SK-N-MC (cell line): ENCODE results near the gene INF2.

Experiments used
- DNase-seq: peaks from one replicate; pipeline ENCODE4 v3.0.0-alpha.2; 2011; ENCODE audit warnings: low read depth, low spot score
- H3K27ac ChIP-seq: fragments of 200-600 bp; sonication (generic); 2 replicates; pipeline ENCODE4 v1.5.1; 2016; ENCODE audit warnings: mixed run types
- H3K36me3 ChIP-seq: fragments of 200-600 bp; sonication (generic); 2 replicates; pipeline ENCODE4 v1.6.1; 2017; ENCODE audit warnings: antibody characterized with exemption, low read length, mixed read lengths; ENCODE audit not compliant: insufficient read depth
- H3K4me3 ChIP-seq: fragments of 200-600 bp; sonication (generic); 2 replicates; pipeline ENCODE4 v1.5.1; 2016
- H3K9ac ChIP-seq: fragments of 200-600 bp; sonication (generic); 2 replicates; pipeline ENCODE4 v1.8.0; 2017; ENCODE audit warnings: mixed run types, mixed read lengths; ENCODE audit not compliant: insufficient read length
- H3K9me3 ChIP-seq: fragments of 200-600 bp; sonication (generic); 2 replicates; pipeline ENCODE4 v1.6.1; 2017; ENCODE audit warnings: low read depth, mild to moderate bottlenecking, antibody characterized with exemption, low read length, moderate library complexity, mixed read lengths
- EZH2 ChIP-seq: fragments of 200-600 bp; sonication (generic); IDR thresholded peaks from one replicate; pipeline ENCODE4 v1.6.1; 2017; ENCODE audit warnings: antibody characterized with exemption
- FOXP2 ChIP-seq: optimal IDR thresholded peaks from 2 replicates; pipeline ENCODE3; 2011; ENCODE audit warnings: mild to moderate bottlenecking, moderate library complexity; ENCODE audit not compliant: insufficient read depth; ENCODE audit errors: extremely low read length, control extremely low read depth
- POLR2AphosphoS5 ChIP-seq: IDR thresholded peaks from 2 replicates; pipeline ENCODE4 v1.6.1; 2012; ENCODE audit warnings: mild to moderate bottlenecking, low read depth, low read length, borderline replicate concordance

Gene INF2

DNA sequence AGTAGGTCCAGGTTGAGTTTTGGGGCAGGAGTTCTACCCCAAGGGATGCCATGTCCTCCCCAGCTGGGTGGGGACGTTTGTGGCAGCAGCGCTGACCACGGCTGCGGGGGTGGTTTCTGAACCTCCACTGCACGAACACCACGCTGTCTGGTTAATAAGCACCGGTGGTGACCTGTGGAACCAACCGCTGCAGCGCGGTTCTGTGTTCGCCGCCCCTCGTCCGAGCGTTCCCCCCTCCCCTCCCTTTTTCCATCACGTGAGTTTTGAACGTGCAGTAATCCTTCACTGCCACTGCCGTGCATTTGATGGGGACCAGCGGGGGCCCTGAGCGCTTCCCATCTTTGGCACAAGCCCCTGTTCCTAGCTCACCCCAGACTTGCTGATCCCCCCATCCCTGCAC, 28.2 kb downstream of the INF2 start:
- Histone ChIP-seq H3K4me3 (no peak overlapping the region), H3K27ac (no peak overlapping the region), H3K9me3 (no peaks in the 10 kb centered on the region), H3K9ac (no peak overlapping the region), H3K36me3 (no peaks in the 10 kb centered on the region; the same call in 1 of the 2 replicates)
- TF ChIP-seq FOXP2, result no peak
- TF ChIP-seq EZH2, result no peak
- TF ChIP-seq POLR2AphosphoS5, result no peak
- no peak for DNase-seq

DNA sequence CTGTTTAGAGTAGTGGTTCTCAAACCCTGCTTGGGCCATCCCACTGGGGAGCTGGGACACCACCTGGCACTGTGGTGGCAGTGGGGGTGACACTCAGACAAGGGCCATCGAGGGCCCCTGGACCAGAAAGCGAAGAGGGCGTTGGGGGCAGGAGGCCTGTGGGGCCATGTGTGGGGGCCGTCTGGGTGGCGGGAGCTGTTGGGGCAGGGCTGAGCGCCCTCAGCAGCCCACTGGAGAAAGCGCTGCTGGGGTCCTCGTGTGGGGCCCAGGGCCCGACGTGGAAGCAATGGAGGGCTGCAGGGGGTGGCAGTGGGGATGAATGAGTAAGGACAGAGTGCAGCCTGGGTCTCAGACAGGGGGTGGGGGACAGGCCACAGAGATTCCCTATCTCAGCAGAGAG, 28.7 kb downstream of the INF2 start:
- Histone ChIP-seq H3K36me3 (no peaks in the 10 kb centered on the region; the same call in 1 of the 2 replicates), H3K9ac (no peak overlapping the region), H3K9me3 (no peaks in the 10 kb centered on the region)

DNA sequence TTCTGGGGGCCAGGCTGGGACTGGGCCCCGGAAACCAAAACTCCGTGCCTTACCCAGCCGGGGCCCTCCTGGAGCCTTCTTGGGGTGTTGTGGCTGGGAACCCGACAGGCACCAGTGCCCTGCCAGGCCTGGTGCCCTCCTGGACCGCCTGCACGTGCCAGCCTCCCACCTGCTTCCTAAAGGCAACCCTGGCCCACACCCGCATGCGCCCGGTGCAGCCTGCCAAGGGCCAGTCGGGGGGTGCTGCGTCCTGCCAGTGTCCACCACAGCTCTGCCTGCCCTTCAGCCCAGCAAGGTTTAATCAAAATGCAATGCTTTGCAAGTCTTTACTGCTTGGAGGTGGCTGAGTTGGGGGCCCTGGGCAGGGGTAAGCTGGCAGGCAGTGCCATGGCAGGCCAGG, 29.5 kb downstream of the INF2 start:
- H3K9ac ChIP-seq, result no peak overlapping the region
- H3K9me3 ChIP-seq, result no peaks in the 10 kb centered on the region
- H3K27ac ChIP-seq, result no peak overlapping the region
- no peaks in the 10 kb centered on the region for H3K36me3 ChIP-seq
- H3K4me3 ChIP-seq, result no peak overlapping the region
- TF ChIP-seq FOXP2, result no peak
- no peak for TF ChIP-seq EZH2
- no peak for TF ChIP-seq POLR2AphosphoS5
- DNase-seq, result no peak

More for the DNA sequence above, 28.7 kb downstream of the INF2 start:
- no peak for DNase-seq
- Histone ChIP-seq H3K4me3 (no peak overlapping the region), H3K27ac (no peak overlapping the region)
- TF ChIP-seq EZH2 (no peak), POLR2AphosphoS5 (no peak), FOXP2 (no peak)

DNA sequence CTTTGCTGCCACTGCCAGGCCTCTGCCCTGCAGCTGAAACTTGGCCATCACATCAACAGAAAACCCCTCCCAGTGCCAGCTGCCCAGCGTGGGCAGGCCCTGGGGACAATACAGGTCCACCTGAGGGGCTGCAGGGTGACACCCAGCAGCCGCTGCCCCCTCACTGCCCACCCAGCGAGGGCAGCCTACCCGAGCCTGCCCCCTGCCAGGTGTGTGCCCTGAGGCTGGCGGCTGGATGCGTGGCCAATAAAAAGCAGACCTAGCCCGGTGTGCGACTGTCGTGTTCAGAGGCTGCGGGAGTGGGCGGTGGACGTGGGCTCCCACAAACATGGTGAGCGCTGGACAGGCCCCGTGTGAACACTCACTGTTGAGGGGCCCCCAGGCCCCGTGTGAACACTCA, 29.9 kb downstream of the INF2 start:
- Histone ChIP-seq H3K27ac (no peak overlapping the region), H3K4me3 (no peak overlapping the region), H3K9ac (no peak overlapping the region), H3K36me3 (no peaks in the 10 kb centered on the region), H3K9me3 (no peaks in the 10 kb centered on the region)
- no peak for DNase-seq
- no peak for TF ChIP-seq POLR2AphosphoS5
- no peak for TF ChIP-seq FOXP2
- TF ChIP-seq EZH2, result no peak

DNA sequence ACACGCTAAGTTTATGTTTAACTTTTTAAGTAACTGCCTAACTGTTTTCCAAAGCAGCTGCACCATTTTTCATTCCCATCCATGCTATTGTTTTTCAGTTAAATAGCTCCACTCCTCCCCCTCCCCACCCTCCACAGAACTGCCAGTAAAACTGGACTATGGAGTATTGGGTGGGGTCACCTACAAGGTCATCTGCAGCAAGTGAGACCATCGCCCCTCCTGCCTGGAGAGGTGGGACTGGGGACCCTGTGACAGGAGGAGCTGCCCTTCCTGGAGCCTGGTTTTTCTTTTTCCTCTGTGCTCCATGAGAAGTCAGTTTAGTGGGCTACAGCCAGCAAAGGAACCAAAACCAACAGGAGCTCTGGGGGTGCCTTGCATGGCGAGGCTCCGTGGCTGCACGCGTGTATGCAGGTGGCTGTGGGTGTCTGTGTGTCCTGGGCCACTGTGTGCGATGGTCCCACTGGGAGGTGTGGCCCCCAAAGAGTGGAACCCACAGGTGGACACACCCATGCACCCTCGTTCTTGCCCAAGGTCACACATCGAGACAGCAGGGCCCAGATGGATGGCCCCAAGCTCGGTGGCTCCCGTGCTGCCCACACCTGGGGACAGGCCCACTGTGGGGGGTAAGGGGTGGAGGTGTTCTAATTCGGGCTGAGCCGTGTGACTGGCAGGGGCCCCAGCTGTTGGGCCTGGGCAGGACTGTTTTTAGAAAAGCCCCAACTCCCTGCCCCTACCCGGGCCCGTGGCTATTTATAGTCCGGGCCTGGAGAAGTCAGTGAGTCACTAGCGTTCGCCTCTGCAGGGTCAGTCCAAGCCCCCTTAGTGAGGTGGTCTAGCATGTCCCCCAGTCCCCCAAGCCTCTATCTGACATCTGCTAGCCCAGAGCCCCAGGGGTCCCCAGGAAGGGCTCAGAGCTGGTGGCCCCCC, 32.4 kb downstream of the INF2 start:
- no peaks in the 10 kb centered on the region for H3K9me3 ChIP-seq
- no peaks in the 10 kb centered on the region for H3K36me3 ChIP-seq
- TF ChIP-seq POLR2AphosphoS5, result no peak
- no peak for TF ChIP-seq FOXP2
- no peak for TF ChIP-seq EZH2
- no peak overlapping the region for H3K27ac ChIP-seq
- no peak overlapping the region for H3K4me3 ChIP-seq
- DNase-seq, result no peak
- no peak overlapping the region for H3K9ac ChIP-seq

DNA sequence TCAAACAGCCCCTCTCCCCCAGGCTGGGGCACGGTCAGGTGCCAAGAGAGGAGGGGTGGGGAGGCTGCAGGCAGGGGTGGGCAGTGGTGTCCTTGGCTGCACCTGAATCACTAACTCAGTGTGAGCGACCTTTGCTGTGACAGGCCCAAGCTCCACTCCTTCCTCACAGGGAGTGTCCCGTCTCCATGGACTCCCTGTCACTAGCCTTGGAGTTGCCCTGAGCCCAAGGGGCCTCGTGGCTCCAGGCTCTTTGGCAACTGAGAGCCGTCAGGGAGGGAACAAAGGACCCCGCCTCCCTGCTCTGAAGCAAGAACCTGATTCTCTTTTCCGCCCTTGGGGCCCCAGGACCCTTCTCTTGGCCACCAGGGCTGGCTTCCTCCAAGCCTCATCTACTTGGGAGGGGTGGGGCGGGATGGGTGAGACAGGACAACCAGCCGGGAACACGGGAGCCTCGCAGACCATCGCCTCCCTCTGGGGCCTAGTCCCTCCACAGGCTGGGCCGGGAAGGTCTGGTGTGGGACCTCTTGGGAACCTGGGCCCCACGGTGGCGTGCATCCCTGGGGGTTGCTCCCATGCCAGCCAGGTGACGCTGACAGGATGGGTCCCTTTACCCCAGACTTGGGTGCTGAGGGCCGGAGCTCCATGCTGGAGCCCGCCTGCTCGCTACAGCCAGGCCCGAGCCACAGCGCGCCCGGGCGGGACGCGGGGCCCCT, 33.7 kb downstream of the INF2 start:
- no peaks in the 10 kb centered on the region for H3K36me3 ChIP-seq
- H3K9me3 ChIP-seq, result no peaks in the 10 kb centered on the region
- no peak overlapping the region for H3K27ac ChIP-seq
- no peak overlapping the region for H3K9ac ChIP-seq
- DNase-seq, result no peak
- no peak overlapping the region for H3K4me3 ChIP-seq
- TF ChIP-seq EZH2 (no peak), POLR2AphosphoS5 (no peak), FOXP2 (no peak)

DNA sequence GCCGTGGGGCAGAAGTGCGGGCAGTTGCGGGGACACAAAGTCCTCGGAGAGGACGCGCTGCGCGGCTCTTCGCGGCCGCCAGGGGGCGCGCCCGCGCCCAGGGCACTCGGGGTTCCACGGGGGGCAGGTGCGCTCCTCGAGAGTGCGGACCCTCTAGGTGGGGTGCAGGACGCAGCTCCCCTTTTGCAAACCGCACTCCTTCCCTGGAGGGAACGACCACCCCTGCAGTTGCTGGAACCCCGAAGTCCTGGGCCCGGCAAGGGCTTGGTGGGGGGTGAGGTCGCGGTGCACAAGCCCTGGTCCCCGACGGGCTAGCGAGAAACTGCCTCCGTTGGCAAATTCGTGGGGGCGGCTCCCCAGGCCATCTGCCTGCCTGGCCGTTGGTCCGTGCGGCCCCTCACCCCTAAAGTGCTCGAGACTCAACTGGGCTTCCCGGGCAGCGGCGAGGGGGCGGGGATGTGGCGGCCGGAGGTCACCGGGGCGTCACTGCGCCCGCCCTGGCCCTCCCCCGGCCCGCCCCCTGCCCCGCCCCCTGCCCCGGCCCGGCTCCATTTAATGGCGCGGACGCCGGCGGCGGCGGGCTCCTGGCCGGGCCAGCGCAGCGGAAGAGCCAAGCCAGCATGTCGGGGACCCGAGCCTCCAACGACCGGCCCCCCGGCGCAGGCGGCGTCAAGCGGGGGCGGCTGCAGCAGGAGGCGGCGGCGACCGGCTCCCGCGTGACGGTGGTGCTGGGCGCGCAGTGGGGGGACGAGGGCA, 34.4 kb downstream of the INF2 start, which contains the start of gene ADSS1:
ADSS1 (plus strand) TSS at position 579 of the 756 bp plus-strand sequence; CDS start at position 621, 42 bp downstream.
- DNase-seq, result no peak
- H3K9me3 ChIP-seq, result no peaks in the 10 kb centered on the region
- H3K9ac ChIP-seq, result no peak within 1 kb of the TSS
- no peaks in the 10 kb centered on the region for H3K36me3 ChIP-seq
- peak within 1 kb of the TSS; percentile 61 for H3K4me3 ChIP-seq
- no peak within 1 kb of the TSS for H3K27ac ChIP-seq
- TF ChIP-seq POLR2AphosphoS5, result no peak
- no peak for TF ChIP-seq FOXP2
- TF ChIP-seq EZH2, result no peak
